ENCODE data around the gene NLRC3.
"Not testable (repeated sequence)": the region's sequence is repeated elsewhere in the genome, so short reads cannot be mapped to it uniquely, and the experiment has no call there.

NLRC3 gene

DNA sequence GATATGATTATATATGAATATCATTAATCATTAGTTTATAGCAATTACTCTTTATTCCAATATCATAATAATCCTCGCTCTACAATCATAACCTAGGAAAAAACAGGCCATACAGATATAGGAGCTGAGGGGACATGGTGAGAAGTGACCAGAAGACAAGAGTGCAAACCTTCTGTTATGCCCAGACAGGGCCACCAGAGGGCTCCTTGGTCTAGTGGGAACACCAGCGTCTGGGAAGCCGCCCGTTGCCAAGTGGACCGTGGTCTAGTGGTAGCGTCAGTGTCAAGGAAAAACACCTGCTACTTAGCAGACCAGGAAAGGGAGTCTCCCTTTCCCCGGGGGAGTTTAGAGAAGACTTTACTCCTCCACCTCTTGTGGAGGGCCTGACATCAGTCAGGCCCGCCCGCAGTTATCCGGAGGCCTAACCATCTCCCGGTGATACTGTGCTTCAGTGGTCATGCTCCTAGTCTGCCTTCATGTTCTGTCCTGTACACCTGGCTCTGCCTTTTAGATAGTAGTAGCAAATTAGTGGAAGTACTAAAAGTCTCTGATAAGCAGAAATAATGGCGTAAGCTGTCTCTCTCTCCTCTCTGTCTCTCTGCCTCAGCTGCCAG lies 49.9 kb downstream of the NLRC3 start:
- POLR2A ChIA-PET: interaction anchor here (0.7 kb wide), 1 partner anchor 139 kb away, joined by 3 read pairs; no protein-coding TSS in a partner anchor
- not testable (repeated sequence) for H3K27ac ChIP-seq (ENCODE audit: insufficient read depth in 1 of 2, low read depth in 1 of 2, low read length in 2 of 2, poor library complexity in 1 of 2, severe bottlenecking in 2 of 2)
- 25% methylated on average over 4 of the region's 12 CpGs for WGBS (ENCODE audit: insufficient coverage)

DNA sequence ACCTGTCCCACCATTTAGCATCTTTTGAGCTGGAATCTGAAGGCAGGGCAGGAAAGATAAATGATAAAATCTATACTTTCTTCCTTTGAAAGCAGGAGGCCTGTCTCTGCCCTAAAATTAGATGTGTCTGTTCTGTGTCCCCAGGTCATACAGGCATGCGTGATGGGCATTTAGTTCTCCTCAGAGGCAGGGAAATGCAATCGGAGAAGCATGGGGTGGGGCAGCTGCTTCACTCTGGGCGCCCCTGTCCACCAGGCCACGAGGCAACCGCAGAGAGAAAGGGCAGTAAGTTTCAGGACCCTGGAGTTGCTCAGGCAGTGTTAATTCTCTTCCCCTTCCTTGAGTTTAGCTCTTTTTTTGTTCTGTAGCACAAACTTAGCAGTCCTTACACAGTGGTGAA lies 51.3 kb downstream of the NLRC3 start:
- H3K27ac ChIP-seq (ENCODE audit: insufficient read depth in 1 of 2, low read depth in 1 of 2, low read length in 2 of 2, poor library complexity in 1 of 2, severe bottlenecking in 2 of 2): no peak overlapping the region
- H3K27me3 ChIP-seq (replicated peaks in 2 of 5; ENCODE audit: control insufficient read depth in 4 of 5, insufficient read depth in 5 of 5, low read length in 4 of 5): no peaks in the 10 kb centered on the region
- WGBS (ENCODE audit: insufficient coverage): 96% methylated on average over 5 of the region's 5 CpGs
- no peak for DNase-seq
- no peak overlapping the region for H3K4me3 ChIP-seq (ENCODE audit: control insufficient read depth in 1 of 7, extremely low read depth in 1 of 7, insufficient read depth in 4 of 7, low read depth in 2 of 7, low read length in 6 of 7)
- H3K9me3 ChIP-seq (ENCODE audit: control extremely low read depth in 1 of 5, control insufficient read depth in 4 of 5, insufficient read depth in 2 of 5, low read depth in 1 of 5, low read length in 4 of 5): no peaks in the 10 kb centered on the region
- CTCF ChIA-PET: interaction anchor here (0.5 to 2.6 kb wide), 5 partner anchors 8 to 424 kb away, joined by 3 to 9 read pairs (median 5); no protein-coding TSS in a partner anchor
- POLR2A ChIA-PET: no interaction called here
- H3K36me3 ChIP-seq (ENCODE audit: control insufficient read depth in 4 of 4, insufficient read depth in 4 of 4, low read length in 3 of 4): peaks cover 15 to 63% (median 32%) of the 10 kb centered on the region in 4 experiments
- no peaks in the 10 kb centered on the region for H3K4me1 ChIP-seq (ENCODE audit: control extremely low read depth in 1 of 4, control insufficient read depth in 4 of 4, insufficient read depth in 4 of 4, low read length in 3 of 4)

More for the DNA sequence above, 49.9 kb downstream of the NLRC3 start:
- not testable (repeated sequence) for H3K4me1 ChIP-seq (ENCODE audit: control extremely low read depth in 1 of 4, control insufficient read depth in 4 of 4, insufficient read depth in 4 of 4, low read length in 3 of 4); H3K27me3 ChIP-seq (replicated peaks in 2 of 5; ENCODE audit: control insufficient read depth in 4 of 5, insufficient read depth in 5 of 5, low read length in 4 of 5); H3K4me3 ChIP-seq (ENCODE audit: control insufficient read depth in 1 of 7, extremely low read depth in 1 of 7, insufficient read depth in 4 of 7, low read depth in 2 of 7, low read length in 6 of 7); H3K9me3 ChIP-seq (ENCODE audit: control extremely low read depth in 1 of 5, control insufficient read depth in 4 of 5, insufficient read depth in 2 of 5, low read depth in 1 of 5, low read length in 4 of 5)
- CTCF ChIA-PET: interaction anchor here (1.4 to 2.0 kb wide), 4 partner anchors 9 to 128 kb away, joined by 3 to 6 read pairs (median 4); partner anchors contain the start of gene SLX4
- DNase-seq: peak; percentile 29 to 52 (median 41)
- H3K36me3 ChIP-seq (ENCODE audit: control insufficient read depth in 4 of 4, insufficient read depth in 4 of 4, low read length in 3 of 4): peaks cover 15 to 60% (median 33%) of the 10 kb centered on the region in 4 experiments

DNA sequence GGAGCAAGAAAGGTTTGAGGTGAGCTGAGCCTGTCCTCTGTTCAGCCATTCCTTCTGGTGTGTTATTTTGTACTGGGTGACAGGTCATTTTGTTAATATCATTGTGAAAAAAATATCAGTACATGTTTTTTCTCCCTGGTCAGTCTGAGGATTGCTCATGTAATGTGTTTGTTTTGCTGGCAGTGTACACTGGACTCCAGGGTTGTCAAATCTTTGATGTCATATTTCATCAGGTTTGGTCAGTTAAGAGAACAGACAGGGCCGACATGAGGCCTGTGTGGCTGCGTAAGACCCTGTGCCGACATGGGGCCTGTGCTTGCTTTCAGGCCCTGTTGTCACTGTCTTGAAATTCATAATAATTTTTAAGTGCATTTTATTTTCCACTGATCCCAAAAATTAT lies 53.9 kb downstream of the NLRC3 start:
- H3K36me3 ChIP-seq (ENCODE audit: control insufficient read depth in 4 of 4, insufficient read depth in 4 of 4, low read length in 3 of 4): peaks cover 14 to 70% (median 35%) of the 10 kb centered on the region in 4 experiments
- ChIA-PET CTCF (interaction anchor here (2.6 kb wide), 1 partner anchor 11 kb away, joined by 9 read pairs; no protein-coding TSS in a partner anchor), POLR2A (no interaction called here)
- H3K4me1 ChIP-seq (ENCODE audit: control extremely low read depth in 1 of 4, control insufficient read depth in 4 of 4, insufficient read depth in 4 of 4, low read length in 3 of 4): no peaks in the 10 kb centered on the region
- DNase-seq: no peak
- 100% methylated on average over 3 of the region's 3 CpGs for WGBS (ENCODE audit: insufficient coverage)
- H3K27ac ChIP-seq (ENCODE audit: insufficient read depth in 1 of 2, low read depth in 1 of 2, low read length in 2 of 2, poor library complexity in 1 of 2, severe bottlenecking in 2 of 2): no peak overlapping the region
- H3K4me3 ChIP-seq (ENCODE audit: control insufficient read depth in 1 of 7, extremely low read depth in 1 of 7, insufficient read depth in 4 of 7, low read depth in 2 of 7, low read length in 6 of 7): no peak overlapping the region
- no peaks in the 10 kb centered on the region for H3K9me3 ChIP-seq (ENCODE audit: control extremely low read depth in 1 of 5, control insufficient read depth in 4 of 5, insufficient read depth in 2 of 5, low read depth in 1 of 5, low read length in 4 of 5)
- H3K27me3 ChIP-seq (replicated peaks in 2 of 5; ENCODE audit: control insufficient read depth in 4 of 5, insufficient read depth in 5 of 5, low read length in 4 of 5): no peaks in the 10 kb centered on the region

DNA sequence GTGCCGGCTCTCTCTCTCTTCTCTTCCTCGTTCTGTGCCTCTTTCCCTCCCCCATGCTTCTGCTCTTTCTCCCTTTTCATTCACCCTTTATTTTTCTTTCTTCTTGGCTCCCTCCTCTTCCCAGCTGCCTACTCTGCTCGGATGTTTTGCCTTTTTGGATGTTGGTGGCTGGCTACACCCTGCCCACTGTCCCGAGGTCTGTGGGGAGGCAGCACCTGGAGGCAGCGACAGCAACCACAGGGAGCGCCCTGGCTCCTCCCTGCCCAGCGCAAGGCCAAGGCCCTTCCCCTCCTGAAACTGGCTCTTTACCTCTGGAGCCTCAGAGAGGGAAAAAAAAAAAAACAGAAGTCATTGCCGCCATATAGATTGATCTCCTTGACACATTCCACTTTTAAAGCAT lies 56.4 kb downstream of the NLRC3 start:
- H3K27me3 ChIP-seq (replicated peaks in 2 of 5; ENCODE audit: control insufficient read depth in 4 of 5, insufficient read depth in 5 of 5, low read length in 4 of 5): no peaks in the 10 kb centered on the region
- H3K4me3 ChIP-seq (ENCODE audit: control insufficient read depth in 1 of 7, extremely low read depth in 1 of 7, insufficient read depth in 4 of 7, low read depth in 2 of 7, low read length in 6 of 7): no peak overlapping the region
- H3K9me3 ChIP-seq (ENCODE audit: control extremely low read depth in 1 of 5, control insufficient read depth in 4 of 5, insufficient read depth in 2 of 5, low read depth in 1 of 5, low read length in 4 of 5): no peaks in the 10 kb centered on the region
- peaks cover 16 to 74% (median 37%) of the 10 kb centered on the region in 4 experiments for H3K36me3 ChIP-seq (ENCODE audit: control insufficient read depth in 4 of 4, insufficient read depth in 4 of 4, low read length in 3 of 4)
- no peak for DNase-seq
- H3K27ac ChIP-seq (ENCODE audit: insufficient read depth in 1 of 2, low read depth in 1 of 2, low read length in 2 of 2, poor library complexity in 1 of 2, severe bottlenecking in 2 of 2): no peak overlapping the region
- POLR2A ChIA-PET: no interaction called here
- WGBS (ENCODE audit: insufficient coverage): 97% methylated on average over 7 of the region's 8 CpGs
- CTCF ChIA-PET: interaction anchor here (0.9 kb wide), 1 partner anchor 35 kb away, joined by 3 read pairs; no protein-coding TSS in a partner anchor
- H3K4me1 ChIP-seq (ENCODE audit: control extremely low read depth in 1 of 4, control insufficient read depth in 4 of 4, insufficient read depth in 4 of 4, low read length in 3 of 4): no peaks in the 10 kb centered on the region

DNA sequence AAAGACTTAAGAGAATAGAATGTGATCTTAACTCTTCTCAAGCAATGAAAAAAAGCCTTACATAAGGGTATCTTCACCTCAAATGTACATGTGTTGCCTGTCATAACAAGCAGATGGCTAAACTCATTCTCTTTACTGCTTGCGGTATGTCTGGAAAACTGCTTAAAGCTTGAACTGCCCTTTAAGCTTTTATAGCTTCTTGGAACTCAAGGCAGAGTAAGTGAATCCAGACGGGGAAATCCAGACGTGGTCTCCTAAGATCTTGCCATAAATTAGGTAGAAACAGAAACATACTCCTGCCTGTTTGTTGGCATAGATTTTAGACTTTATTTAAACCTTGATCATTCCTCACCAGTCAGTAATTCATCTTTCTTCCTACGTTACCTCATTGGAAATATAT lies 56.8 kb downstream of the NLRC3 start:
- no peaks in the 10 kb centered on the region for H3K9me3 ChIP-seq (ENCODE audit: control extremely low read depth in 1 of 5, control insufficient read depth in 4 of 5, insufficient read depth in 2 of 5, low read depth in 1 of 5, low read length in 4 of 5)
- DNase-seq: no peak
- ChIA-PET POLR2A (no interaction called here), CTCF (interaction anchor here (0.9 kb wide), 1 partner anchor 35 kb away, joined by 3 read pairs; no protein-coding TSS in a partner anchor)
- H3K4me1 ChIP-seq (ENCODE audit: control extremely low read depth in 1 of 4, control insufficient read depth in 4 of 4, insufficient read depth in 4 of 4, low read length in 3 of 4): no peaks in the 10 kb centered on the region
- H3K36me3 ChIP-seq (ENCODE audit: control insufficient read depth in 4 of 4, insufficient read depth in 4 of 4, low read length in 3 of 4): peaks cover 18 to 73% (median 38%) of the 10 kb centered on the region in 4 experiments
- H3K27ac ChIP-seq (ENCODE audit: insufficient read depth in 1 of 2, low read depth in 1 of 2, low read length in 2 of 2, poor library complexity in 1 of 2, severe bottlenecking in 2 of 2): no peak overlapping the region
- H3K4me3 ChIP-seq (ENCODE audit: control insufficient read depth in 1 of 7, extremely low read depth in 1 of 7, insufficient read depth in 4 of 7, low read depth in 2 of 7, low read length in 6 of 7): no peak overlapping the region
- H3K27me3 ChIP-seq (replicated peaks in 2 of 5; ENCODE audit: control insufficient read depth in 4 of 5, insufficient read depth in 5 of 5, low read length in 4 of 5): no peaks in the 10 kb centered on the region
- WGBS (ENCODE audit: insufficient coverage): 100% methylated on average over 2 of the region's 4 CpGs

DNA sequence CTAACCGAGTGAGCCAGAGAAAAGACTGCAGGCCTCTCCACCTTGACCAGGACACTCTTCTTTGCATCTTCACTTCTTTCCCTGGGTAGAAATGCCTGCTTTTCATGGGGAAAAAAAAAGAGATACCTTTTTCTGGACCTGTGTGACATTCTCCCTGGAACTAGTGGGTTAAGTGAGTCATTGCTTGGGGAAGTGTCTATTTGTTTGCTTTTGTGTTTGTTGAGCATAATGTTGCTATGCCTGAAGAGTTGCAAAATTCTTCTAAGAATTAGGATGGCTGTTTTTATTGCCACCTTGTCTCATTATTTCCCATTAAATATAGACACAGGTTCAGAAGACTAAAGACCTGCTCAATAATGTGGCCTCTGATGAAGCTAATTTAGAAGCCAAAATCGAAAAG lies 57.6 kb downstream of the NLRC3 start:
- H3K4me3 ChIP-seq (ENCODE audit: control insufficient read depth in 1 of 7, extremely low read depth in 1 of 7, insufficient read depth in 4 of 7, low read depth in 2 of 7, low read length in 6 of 7): no peak overlapping the region
- CTCF ChIA-PET: interaction anchor here (0.9 kb wide), 1 partner anchor 14 kb away, joined by 3 read pairs; no protein-coding TSS in a partner anchor
- DNase-seq: no peak

DNA sequence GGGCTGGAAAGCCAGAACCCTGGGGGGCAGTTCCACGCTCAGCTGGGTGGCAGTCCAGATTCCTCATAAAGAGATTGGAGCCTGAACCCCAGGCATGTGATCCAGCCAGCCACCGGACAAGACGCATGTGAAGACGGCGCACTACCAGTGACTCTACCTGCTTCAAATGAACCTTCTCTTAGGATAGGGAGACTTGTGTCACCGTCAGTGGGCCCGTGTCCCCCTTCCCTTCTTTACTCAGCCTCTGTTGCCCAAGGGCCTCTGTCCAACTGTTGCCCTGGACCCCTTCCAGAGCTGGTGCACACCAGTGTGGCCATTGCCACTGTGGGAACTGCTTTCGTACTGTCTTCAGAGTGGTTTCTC lies 58.2 kb downstream of the NLRC3 start:
- no peaks in the 10 kb centered on the region for H3K9me3 ChIP-seq (ENCODE audit: control extremely low read depth in 1 of 5, control insufficient read depth in 4 of 5, insufficient read depth in 2 of 5, low read depth in 1 of 5, low read length in 4 of 5)
- H3K27me3 ChIP-seq (replicated peaks in 2 of 5; ENCODE audit: control insufficient read depth in 4 of 5, insufficient read depth in 5 of 5, low read length in 4 of 5): no peaks in the 10 kb centered on the region
- WGBS (ENCODE audit: insufficient coverage): 99% methylated on average over 8 of the region's 8 CpGs
- ChIA-PET POLR2A (no interaction called here), CTCF (interaction anchor here (0.9 kb wide), 1 partner anchor 13 kb away, joined by 3 read pairs; no protein-coding TSS in a partner anchor)
- no peak overlapping the region for H3K4me3 ChIP-seq (ENCODE audit: control insufficient read depth in 1 of 7, extremely low read depth in 1 of 7, insufficient read depth in 4 of 7, low read depth in 2 of 7, low read length in 6 of 7)
- DNase-seq: no peak
- no peak overlapping the region for H3K27ac ChIP-seq (ENCODE audit: insufficient read depth in 1 of 2, low read depth in 1 of 2, low read length in 2 of 2, poor library complexity in 1 of 2, severe bottlenecking in 2 of 2)
- no peaks in the 10 kb centered on the region for H3K4me1 ChIP-seq (ENCODE audit: control extremely low read depth in 1 of 4, control insufficient read depth in 4 of 4, insufficient read depth in 4 of 4, low read length in 3 of 4)
- peaks cover 22 to 76% (median 42%) of the 10 kb centered on the region in 4 experiments for H3K36me3 ChIP-seq (ENCODE audit: control insufficient read depth in 4 of 4, insufficient read depth in 4 of 4, low read length in 3 of 4)

More for the DNA sequence above, 57.6 kb downstream of the NLRC3 start:
- Histone ChIP-seq H3K36me3 (ENCODE audit: control insufficient read depth in 4 of 4, insufficient read depth in 4 of 4, low read length in 3 of 4) (peaks cover 22 to 72% (median 39%) of the 10 kb centered on the region in 4 experiments), H3K27me3 (replicated peaks in 2 of 5; ENCODE audit: control insufficient read depth in 4 of 5, insufficient read depth in 5 of 5, low read length in 4 of 5) (no peaks in the 10 kb centered on the region), H3K27ac (ENCODE audit: insufficient read depth in 1 of 2, low read depth in 1 of 2, low read length in 2 of 2, poor library complexity in 1 of 2, severe bottlenecking in 2 of 2) (no peak overlapping the region), H3K9me3 (ENCODE audit: control extremely low read depth in 1 of 5, control insufficient read depth in 4 of 5, insufficient read depth in 2 of 5, low read depth in 1 of 5, low read length in 4 of 5) (no peaks in the 10 kb centered on the region), H3K4me1 (ENCODE audit: control extremely low read depth in 1 of 4, control insufficient read depth in 4 of 4, insufficient read depth in 4 of 4, low read length in 3 of 4) (no peaks in the 10 kb centered on the region)
- 94% methylated on average over 2 of the region's 2 CpGs for WGBS (ENCODE audit: insufficient coverage)
- POLR2A ChIA-PET: no interaction called here

All from common myeloid progenitor, CD34-positive (primary cell).